ENCODE data around the gene SMARCC1.
"Not testable (repeated sequence)": the region's sequence is repeated elsewhere in the genome, so short reads cannot be mapped to it uniquely, and the experiment has no call there.

GRCh38 chr3:47829482-47829881 is 47.8 kb upstream of the SMARCC1 start:
- not testable (repeated sequence) for TF ChIP-seq CTCF, POLR2A, POLR2AphosphoS5 (IDR thresholded peaks at IDR 0.05)
